ENCODE data around the gene PPME1. TPM values are rescaled to one million over a fixed set of nuclear protein-coding genes. Genes with fewer than 3 reads are reported as not detected.

Gene PPME1
- total RNA-seq, 1 donor from 2014 or later, result 45.0 TPM

- Mint-ChIP-seq H3K9me3 (no peaks in the 10 kb centered on the region), H3K27ac (no peak overlapping the region), H3K4me1 (ENCODE audit: unreplicated experiment) (no peaks in the 10 kb centered on the region), H3K36me3 (peaks cover 36% of the 10 kb centered on the region), H3K27me3 (no peaks in the 10 kb centered on the region), H3K4me3 (no peak overlapping the region)
- TF ChIP-seq CTCF (conservative IDR thresholded peaks at IDR 0.05), result no peak
- no peak for DNase-seq (ENCODE audit: extremely low spot score, unreplicated experiment)
These were observed 35.7 kb downstream of the PPME1 start for GRCh38 chr11:74206746-74207145.

- H3K9me3 Mint-ChIP-seq, result no peaks in the 10 kb centered on the region
- peaks cover 37% of the 10 kb centered on the region for H3K36me3 Mint-ChIP-seq
- H3K4me3 Mint-ChIP-seq, result no peak overlapping the region
- no peak for TF ChIP-seq CTCF (conservative IDR thresholded peaks at IDR 0.05)
- H3K27me3 Mint-ChIP-seq, result no peaks in the 10 kb centered on the region
- H3K27ac Mint-ChIP-seq, result no peak overlapping the region
- no peaks in the 10 kb centered on the region for H3K4me1 Mint-ChIP-seq (ENCODE audit: unreplicated experiment)
- no peak for DNase-seq (ENCODE audit: extremely low spot score, unreplicated experiment)
These were observed 37.4 kb downstream of the PPME1 start for GRCh38 chr11:74208507-74208906.

GRCh38 chr11:74212533-74212932, 41.4 kb downstream of the PPME1 start:
- DNase-seq (ENCODE audit: extremely low spot score, unreplicated experiment), result no peak
- Mint-ChIP-seq H3K9me3 (no peaks in the 10 kb centered on the region), H3K27me3 (no peaks in the 10 kb centered on the region), H3K4me1 (ENCODE audit: unreplicated experiment) (no peaks in the 10 kb centered on the region), H3K4me3 (no peak overlapping the region), H3K36me3 (peaks cover 40% of the 10 kb centered on the region), H3K27ac (no peak overlapping the region)
- TF ChIP-seq CTCF (conservative IDR thresholded peaks at IDR 0.05), result no peak

GRCh38 chr11:74220376-74220775, 49.3 kb downstream of the PPME1 start:
- no peak for DNase-seq (ENCODE audit: extremely low spot score, unreplicated experiment)
- Mint-ChIP-seq H3K4me1 (ENCODE audit: unreplicated experiment) (no peaks in the 10 kb centered on the region), H3K27ac (no peak overlapping the region), H3K4me3 (no peak overlapping the region), H3K27me3 (no peaks in the 10 kb centered on the region), H3K36me3 (peaks cover 26% of the 10 kb centered on the region), H3K9me3 (peaks cover 5% of the 10 kb centered on the region)
- no peak for TF ChIP-seq CTCF (conservative IDR thresholded peaks at IDR 0.05)

- TF ChIP-seq CTCF (conservative IDR thresholded peaks at IDR 0.05), result no peak
- no peak for DNase-seq (ENCODE audit: extremely low spot score, unreplicated experiment)
- Mint-ChIP-seq H3K36me3 (peaks cover 18% of the 10 kb centered on the region), H3K9me3 (peaks cover 5% of the 10 kb centered on the region), H3K4me3 (no peak overlapping the region), H3K27me3 (no peaks in the 10 kb centered on the region), H3K4me1 (ENCODE audit: unreplicated experiment) (no peaks in the 10 kb centered on the region), H3K27ac (no peak overlapping the region)
These were observed 50.7 kb downstream of the PPME1 start for GRCh38 chr11:74221816-74222215.

GRCh38 chr11:74225565-74225964, 54.5 kb downstream of the PPME1 start:
- H3K36me3 Mint-ChIP-seq, result peaks cover 20% of the 10 kb centered on the region
- H3K27ac Mint-ChIP-seq, result no peak overlapping the region
- DNase-seq (ENCODE audit: extremely low spot score, unreplicated experiment), result no peak
- H3K9me3 Mint-ChIP-seq, result peaks cover 5% of the 10 kb centered on the region
- no peak for TF ChIP-seq CTCF (conservative IDR thresholded peaks at IDR 0.05)
- H3K27me3 Mint-ChIP-seq, result no peaks in the 10 kb centered on the region
- H3K4me3 Mint-ChIP-seq, result no peak overlapping the region
- H3K4me1 Mint-ChIP-seq (ENCODE audit: unreplicated experiment), result no peaks in the 10 kb centered on the region
